H4 (cell line): Measurements from ENCODE around the gene LAIR1. TPM values are rescaled to one million over a fixed set of nuclear protein-coding genes. Genes with fewer than 3 reads are reported as not detected.
"Not testable (repeated sequence)": the region's sequence is repeated elsewhere in the genome, so short reads cannot be mapped to it uniquely, and the experiment has no call there.

Experiments used
- DNase-seq: peaks from one replicate; pipeline ENCODE4 v3.0.0-alpha.2; 2015; ENCODE audit warnings: low spot score
- total RNA-seq: library from RNA; depleted of rRNA; stranded (reverse); fragments of >200 nt; shearing (Covaris generic); gene quantifications from 2 replicates; pipeline ENCODE4 v1.2.3, GENCODE V29; 2014; rRNA removed

LAIR1 gene, protein sequence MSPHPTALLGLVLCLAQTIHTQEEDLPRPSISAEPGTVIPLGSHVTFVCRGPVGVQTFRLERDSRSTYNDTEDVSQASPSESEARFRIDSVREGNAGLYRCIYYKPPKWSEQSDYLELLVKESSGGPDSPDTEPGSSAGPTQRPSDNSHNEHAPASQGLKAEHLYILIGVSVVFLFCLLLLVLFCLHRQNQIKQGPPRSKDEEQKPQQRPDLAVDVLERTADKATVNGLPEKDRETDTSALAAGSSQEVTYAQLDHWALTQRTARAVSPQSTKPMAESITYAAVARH
- 0.46 and 1.5 TPM in 2 replicates for total RNA-seq

DNA sequence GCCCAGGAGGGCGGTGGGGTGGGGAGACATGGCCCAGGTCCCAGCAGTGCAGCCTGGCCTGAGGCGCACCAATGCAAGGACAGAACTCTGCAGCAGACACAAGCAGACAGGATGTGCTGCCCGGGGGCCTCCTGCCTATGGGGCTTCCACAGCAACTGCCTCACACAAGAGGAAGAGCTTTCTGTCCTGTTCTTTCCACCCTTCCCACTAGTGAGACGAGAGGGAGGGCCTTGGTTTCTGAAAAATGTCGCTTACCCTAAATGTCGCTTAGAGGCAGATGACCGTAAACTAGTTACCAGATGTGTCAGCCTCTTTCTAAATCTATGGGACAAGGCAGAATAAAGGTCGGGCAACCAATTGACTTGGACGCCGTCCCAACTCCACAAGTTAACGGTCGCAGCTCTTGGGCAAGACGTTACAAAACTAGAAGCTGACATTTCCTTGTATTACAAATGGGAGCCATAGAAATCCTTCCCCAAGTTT, at the start of gene LAIR1:
Gene LAIR1, minus strand, starts transcription at position 157 of the 483 bp plus-strand sequence. Its CDS starts 127 bp downstream, at position 30.
- no peak for DNase-seq

DNA sequence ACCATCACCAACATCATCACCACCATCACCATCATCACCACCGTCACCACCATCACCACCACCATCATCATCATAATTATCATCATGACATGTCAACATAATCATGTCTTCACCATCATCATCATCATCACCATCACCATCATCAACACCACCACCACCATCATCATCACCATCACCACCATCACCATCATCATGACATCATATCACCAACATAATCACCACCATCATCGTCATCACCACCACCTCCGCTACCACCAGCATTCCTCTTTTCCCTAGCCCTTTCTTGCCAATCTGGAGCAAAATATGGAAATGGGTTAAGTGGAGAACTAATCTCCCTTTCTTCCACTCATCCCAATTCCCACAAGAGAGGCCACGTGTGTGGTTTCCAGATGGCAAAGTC, 49.4 kb upstream of the LAIR1 start:
- no peak for DNase-seq

DNA sequence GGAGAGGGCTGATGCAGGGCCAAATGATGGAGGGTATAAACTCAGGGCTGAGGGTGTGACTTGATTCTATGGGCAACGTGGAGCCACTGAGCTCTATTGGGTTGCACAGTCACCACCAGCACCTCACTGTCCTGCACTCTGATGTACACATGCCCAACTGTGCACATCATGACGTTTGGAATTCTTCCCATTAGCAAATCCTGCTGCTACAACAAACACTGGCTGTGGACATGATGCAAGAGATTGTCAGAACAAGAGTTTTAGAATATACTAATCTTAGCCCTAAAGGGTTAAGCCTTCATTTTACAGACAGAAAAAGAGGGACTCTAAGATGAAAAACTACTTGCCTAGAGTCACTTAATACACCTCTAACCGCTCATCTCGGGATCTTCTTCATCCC, 48.1 kb upstream of the LAIR1 start:
- DNase-seq = no peak

DNA sequence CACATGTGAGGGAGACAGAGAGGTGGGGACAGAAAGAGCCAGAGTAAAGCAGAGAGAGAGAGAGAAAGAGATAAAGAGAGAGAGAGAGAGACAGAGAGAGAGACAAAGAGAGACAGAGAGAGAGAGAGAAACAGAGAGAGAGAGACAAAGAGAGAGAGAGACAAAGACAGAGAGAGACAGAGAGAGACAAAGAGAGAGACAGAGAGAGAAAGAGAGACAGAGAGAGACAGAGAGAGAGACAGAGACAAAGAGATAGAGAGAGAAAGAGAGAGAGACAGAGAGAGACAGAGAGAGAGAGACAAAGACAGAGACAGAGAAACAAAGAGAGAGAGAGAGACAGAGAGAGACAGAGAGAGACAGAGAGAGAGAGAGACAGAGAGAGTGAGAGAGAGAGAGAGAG, 46.3 kb upstream of the LAIR1 start:
- no peak for DNase-seq

DNA sequence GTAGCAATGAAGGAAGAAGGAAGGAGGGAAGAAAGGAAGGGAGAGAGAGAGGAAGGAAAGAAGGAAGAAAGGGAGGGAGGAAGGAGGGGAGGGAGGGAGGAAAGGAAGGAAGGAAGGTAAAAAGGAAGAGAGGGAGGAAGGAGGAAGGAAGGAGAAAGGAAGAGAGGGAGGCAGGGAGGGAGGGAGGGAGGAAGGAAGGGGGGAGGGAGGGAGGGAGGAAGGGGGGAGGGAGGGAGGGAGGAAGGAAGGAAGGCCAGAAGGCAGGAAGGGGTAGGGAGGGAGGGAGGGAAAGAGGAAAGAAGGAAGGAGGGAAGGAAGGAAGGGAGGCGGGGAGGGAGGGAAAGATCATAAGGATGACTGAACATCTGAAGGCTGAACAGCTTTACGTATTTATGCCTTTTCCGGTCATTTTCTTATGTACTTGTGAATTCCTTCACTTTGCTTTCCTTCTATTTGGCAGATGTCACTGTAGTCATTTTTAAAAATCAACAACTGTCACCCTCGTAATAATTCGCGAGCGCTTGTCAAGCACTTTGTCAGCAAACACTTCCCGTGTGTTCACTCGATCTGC, 43.8 kb upstream of the LAIR1 start:
- DNase-seq = no peak

DNA sequence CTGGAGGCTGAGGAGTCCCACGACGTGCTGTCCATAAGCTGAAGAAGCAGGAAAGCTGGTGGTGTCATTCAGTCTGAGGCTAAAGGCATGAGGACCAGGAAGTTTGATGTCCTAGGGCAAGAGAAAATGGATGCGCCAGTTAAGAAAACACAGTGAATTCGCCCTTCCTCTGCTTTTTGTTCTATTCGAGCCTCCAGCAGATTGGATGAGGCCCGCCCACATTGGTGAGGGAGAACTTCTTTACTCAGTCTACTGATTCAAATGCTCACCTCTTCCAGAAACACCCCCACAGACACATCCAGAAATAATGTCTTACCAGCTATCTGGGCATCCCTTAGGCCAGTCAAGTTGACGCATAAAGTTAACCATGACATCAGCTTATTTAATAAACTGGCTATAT, 43.0 kb upstream of the LAIR1 start:
- no peak for DNase-seq

DNA sequence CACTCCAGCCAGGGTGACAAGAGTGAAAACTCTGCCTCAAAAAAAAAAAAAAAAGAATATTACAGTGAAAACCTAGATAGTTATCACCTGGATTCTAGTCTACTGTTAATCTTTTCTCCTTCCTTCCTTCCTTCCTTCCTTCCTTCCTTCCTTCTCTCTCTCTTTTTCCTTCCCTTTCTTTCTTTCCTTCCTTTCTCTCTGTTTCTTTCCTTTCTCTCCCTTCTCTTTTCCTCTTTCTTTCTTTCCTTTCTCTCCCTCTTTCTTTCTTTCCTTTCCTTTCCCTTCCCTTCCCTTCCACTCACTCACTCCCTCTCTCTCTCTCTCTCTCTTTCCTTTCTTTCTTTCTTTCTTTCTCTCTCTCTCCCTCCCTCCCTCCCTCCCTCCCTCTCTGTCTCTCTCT, 40.9 kb upstream of the LAIR1 start:
- DNase-seq = no peak

DNA sequence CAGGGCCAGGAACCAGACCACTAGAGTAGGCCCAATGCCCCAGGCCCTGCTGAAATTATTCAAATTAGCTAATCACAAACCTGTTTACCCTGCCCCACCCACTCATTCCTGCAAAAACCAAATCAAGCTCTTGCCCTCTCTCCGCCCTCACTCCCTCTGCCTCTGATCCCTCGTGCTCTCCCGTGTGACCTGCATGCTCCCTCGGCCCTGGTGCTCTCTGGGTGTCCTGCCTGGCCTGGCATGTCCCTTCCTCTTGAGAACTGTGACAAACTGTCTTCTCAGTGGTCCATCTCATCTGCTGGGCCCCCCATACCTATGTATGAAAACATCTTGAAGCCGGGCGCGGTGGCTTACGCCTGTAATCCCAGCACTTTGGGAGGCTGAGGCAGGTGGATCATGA, 38.3 kb upstream of the LAIR1 start:
- DNase-seq = no peak

DNA sequence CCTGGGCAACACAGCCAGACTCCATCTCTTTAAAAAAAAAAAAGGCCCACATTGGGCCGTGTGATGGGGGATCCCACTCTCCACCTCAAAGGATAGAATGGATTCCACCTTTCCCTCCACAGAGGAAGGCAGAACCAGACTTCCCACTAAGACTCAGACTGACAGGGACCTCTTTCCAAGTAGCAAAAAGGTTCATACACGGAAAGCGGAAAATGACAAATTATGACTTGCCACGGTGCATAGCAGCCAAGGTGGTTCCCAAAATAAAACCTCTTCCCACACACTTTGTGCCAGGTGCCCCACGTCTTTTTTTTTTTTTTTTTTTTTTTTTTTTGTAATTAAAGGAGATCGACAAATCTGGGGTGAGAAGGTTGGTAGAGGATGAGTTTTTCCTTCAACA, 36.2 kb upstream of the LAIR1 start:
- DNase-seq = no peak

DNA sequence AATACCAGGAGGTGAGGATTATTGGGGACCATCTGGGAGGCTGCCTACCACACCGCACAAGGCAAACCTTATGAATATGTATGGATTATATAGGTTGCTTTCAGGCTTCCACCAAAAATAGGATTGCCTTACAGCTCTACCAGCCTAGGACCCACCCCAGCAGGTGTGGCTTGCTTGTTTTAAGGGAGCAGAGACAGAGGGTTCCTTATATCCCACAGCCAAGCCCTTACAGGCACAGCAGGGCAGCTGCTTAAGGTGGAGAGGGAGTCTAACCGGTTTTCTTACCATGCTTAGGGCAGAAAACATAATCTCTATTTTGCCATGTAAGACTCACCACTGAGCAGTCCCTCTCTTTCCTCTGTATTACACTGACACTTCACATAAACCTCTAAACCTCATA, 34.5 kb upstream of the LAIR1 start:
- no peak for DNase-seq

DNA sequence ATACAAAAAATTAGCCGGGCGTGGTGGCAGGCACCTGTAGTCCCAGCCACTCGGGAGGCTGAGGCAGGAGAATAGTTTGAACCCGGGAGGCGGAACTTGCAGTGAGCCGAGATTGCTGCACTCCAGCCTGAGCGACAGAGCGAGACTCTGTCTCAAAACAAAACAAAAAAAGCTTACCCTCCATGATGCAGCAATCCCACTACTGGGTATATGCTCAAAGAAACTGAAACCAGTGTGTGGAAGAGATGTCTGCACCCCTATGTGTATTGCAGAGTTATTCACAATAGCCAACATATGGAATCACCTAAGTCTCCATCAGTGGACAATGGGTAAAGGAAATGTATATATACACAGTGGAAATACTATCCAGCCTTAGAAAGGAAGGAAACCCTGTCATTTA, 31.0 kb upstream of the LAIR1 start:
- DNase-seq = no peak

DNA sequence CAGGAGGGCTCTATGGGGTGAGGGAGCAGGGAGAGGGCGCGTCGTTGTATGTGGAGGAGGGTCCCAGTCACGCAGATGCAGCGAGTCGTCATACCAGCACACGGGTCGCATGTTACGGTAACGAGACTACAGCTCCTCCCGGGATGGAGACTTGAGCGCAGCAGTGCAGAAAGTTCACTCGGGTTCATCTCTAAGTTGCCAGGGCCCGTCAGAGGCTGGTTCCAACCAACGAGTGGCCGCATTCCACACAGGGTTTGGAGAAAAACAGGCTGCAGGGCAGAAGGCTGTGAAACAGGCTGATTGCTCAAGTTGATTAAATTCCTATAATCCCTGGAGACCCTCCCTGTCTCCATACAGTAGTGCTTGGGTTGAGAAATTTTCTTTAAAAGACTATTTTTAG, 28.6 kb upstream of the LAIR1 start:
- no peak for DNase-seq

DNA sequence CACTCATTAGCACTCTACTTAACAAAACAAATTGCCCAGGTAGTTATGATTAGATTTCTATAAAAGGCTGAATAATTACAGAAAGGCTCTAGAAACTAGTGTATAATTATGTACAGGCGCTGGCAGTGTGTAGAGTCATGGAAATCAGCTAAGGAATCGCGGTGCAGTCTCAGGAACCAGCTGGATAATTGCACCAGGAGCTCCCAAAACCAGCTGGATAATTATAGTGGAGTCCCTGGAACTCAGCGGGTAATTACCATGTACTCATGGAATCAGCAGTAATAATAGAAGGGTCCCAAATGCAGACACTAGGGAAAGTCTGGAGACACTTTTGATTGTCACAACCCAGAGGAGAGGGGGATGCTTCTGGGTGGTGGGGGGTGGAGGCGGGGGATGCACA, 27.4 kb upstream of the LAIR1 start:
- DNase-seq = no peak

DNA sequence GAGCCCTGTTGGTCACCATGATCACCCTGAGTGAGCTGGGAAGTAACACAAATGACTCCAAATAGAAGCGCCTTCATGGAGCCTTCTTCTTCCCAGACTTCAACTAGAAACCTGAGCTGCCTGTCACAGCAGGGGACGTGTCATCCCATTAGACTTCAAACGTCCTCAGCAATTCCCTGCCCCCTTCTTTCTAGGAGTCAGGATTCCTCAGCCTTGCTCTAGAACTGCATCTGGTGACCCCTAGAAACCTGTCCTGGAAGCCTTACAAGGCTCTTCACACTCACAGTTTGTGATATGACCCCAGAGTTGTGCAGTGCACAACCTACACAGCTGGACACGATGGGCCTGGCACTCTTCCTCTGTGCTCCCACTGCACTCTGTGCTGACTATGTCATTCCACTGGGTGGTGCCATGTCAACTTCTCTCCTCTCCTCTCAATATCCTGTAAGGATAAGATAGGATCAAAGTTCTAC, 26.9 kb upstream of the LAIR1 start:
- no peak for DNase-seq

DNA sequence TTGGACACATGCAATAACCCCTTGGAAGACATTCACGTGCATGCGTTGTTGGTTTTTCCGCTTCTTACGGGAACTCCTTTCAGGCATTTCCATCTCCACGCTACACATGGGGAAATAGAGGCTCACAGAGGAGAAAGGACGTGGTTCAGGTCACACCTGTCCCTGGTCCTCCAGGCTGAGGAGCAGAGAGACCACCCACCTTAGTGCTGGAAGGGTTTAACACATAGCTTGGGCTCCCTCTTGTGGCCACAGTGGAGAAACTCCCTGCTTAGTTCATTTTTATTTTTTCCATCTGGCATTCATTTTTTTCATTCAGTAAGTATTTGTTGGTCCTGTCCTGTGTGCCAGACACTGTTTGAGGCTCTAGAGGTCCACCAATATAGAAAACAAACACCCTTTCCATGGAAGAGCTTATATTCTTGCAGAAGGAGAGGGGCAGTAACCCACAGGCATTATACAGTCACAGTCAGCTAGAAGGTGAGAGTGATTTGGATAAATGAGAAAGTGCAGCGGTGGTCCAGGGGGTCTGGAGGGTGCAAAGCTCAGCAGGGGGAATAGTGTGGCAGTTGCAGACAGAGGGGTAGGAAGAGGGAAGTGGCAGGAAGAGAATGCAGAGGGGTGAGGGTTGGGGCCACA, 26.3 kb upstream of the LAIR1 start:
- peak; percentile 51 for DNase-seq

DNA sequence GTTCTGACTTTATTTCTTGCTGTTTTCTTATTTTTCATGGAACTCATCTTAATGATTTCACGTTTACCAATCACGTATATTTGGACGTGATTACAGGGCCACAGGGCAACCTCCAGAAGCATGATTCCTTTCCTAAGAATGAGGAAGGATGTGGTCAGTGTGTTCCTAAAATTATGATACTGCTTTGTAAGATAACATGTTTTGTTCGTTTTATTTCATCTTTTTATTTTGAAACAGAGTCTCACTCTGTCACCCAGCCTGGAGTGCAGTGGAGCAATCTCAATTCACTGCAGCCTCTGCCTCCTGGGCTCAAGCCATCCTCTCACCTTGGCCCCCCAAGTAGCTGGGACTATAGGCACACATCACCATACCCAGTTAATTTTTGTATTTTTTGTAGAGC, 24.8 kb upstream of the LAIR1 start:
- DNase-seq = no peak

DNA sequence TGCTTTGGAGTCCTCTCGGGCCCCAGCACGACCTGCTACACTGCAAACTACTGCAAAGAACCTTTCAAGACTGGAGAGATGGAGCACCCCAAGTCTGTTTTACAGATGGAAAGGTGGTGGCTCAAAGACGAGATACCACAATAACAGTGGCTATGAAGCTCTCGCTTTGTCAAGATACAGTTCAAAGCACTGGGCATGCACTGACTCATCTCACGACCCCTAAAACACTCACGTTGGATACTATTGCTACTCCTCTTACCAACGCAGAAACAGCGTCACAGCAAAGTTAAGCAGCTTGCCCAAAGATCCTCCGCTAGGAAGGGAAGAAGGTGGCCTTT, 24.0 kb upstream of the LAIR1 start:
- no peak for DNase-seq

DNA sequence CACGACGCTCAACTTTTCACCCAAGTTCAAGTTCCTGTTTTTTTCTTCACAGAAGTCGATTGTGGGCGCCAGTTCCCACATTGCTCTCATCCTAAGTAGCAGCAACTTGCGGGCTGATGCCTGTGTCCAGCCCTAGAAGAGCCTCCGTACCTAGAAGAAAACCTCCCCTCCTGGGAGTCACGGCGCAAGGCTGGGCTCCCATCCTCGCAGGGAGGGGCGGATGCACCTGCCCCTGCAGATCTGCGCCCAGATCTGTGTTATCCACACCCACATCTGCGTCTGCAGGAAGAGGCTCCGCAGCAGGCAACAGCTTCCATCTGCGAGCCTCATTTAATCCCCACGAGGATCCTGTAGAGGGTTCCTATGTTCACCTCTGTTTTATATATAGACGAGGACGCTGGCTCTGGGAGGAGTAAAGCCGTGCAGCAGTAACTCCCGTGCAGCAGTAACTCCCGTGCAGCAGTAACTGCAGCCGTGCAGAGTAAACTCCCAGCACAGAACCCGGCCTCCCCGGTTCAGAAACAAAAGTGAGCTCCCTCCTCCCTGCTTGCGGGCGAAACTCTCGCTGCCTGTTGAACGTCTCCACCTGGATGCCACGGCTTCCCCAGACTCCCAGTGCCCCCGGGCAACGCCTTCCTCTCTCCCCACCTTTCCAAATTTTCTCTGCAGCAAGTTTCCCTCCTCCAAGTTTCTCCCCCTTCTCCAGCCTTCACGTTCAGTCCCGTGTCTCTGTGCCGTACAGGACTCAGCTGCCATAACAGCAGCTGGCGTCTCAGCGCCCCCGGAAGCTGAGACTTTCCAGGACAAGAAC, 23.5 kb upstream of the LAIR1 start:
- DNase-seq = no peak

DNA sequence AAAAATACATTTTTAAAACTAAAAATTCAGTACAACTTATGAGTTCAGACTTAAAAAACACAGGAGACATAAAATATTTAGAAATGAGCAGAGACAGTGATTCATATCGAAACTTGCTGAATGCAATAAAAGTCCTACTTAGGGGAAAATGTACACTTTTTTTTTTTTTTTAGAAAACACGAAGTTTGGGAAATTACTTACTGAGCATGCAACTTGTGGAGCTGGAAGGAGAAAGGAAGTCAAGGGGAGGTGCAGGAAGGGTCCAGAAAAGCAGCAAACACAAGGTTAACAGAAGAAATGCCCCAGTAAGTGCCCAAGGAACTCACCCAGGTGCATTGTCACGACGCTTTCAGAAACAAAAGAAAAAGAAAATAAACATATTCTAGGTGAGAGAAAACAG, 18.6 kb upstream of the LAIR1 start:
- no peak for DNase-seq

DNA sequence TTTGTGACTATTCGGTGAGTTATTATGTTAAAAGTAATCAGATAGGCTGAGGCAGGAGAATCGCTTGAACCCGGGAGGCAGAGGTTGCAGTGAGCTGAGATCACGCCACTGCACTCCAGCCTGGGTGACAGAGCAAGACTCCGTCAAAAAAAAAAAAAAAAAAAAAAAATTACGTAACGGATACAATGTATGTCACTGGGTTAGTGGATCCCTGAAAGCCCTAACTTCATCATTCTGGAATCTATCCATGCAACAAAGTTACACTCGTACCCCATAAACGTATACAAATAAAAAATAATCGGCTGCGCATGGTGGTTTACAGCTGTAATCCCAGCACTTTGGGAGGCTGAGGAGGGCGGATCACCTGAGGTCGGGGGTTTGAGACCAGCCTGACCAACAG, 17.3 kb upstream of the LAIR1 start:
- DNase-seq = not testable (repeated sequence)

DNA sequence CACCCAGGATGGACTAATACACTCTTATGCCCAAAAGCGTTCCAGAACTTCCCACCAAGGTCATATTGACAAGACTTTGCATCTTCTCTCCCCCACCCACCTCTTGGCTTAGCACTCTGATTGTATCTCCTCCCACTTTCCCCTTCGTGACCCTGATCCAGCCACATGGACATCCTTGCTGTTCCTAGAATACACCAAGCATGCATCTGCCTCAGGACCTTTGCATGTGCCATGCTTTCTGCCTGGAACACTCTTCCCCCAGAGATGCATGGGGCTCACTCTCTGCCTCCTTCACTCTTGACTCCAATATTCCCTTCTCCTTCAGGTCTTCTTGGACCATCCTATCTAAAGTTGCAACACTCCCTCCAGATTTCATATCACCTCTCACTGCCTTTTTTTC, 16.2 kb upstream of the LAIR1 start:
- no peak for DNase-seq

DNA sequence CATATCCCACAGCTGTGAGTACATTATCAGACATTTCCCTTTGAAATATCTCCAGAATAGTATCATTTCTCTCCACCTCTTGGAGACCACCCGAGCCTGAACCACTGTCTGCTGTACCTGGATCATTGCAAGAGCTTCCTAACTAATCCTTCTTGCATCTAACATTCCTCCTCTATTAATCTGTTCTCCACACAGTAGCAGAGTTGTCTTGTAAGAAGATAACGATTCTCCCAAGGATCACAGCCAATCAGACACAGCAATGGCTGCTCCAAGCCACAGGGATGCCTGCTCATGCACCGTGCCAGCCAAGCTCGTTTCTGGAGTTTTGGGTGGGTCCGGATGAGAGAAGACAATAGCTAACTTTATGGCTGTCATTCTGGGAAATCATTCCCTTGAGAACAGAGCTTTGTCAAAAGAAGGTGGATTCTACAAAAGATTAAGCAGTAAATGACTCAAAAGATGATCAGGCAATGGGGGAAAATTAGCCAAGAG, 14.5 kb upstream of the LAIR1 start:
- no peak for DNase-seq
